Neural progenitor cell (in vitro differentiated cells): ENCODE measurements around the gene LMX1B.

ENCODE experiments used
- CTCF ChIP-seq: fragments of 200-600 bp; sonication (generic); IDR thresholded peaks from 2 replicates; pipeline ENCODE4 v1.5.1; 2017; ENCODE audit warnings: antibody characterized with exemption, mild to moderate bottlenecking
- EZH2 ChIP-seq: fragments of 200-600 bp; sonication (generic); IDR thresholded peaks from 2 replicates; pipeline ENCODE4 v1.6.1; 2017; ENCODE audit warnings: antibody characterized with exemption, mild to moderate bottlenecking, moderate library complexity

- TF ChIP-seq CTCF (no peak), EZH2 (no peak)
Observed at GRCh38 chr9:126623314-126623666, 9.6 kb downstream of the LMX1B start.
